ENCODE measurements around the gene ARHGEF28.

ARHGEF28 gene

GRCh38 chr5:73783828-73784227 is 157.8 kb downstream of the ARHGEF28 start:
- no peak for DNase-seq

GRCh38 chr5:73786043-73786831 is 160.2 kb downstream of the ARHGEF28 start:
- no peak for DNase-seq

- DNase-seq, result no peak
Measured at GRCh38 chr5:73789851-73790281, 163.9 kb downstream of the ARHGEF28 start.

GRCh38 chr5:73791389-73791788 is 165.4 kb downstream of the ARHGEF28 start:
- DNase-seq, result no peak

- DNase-seq, result peak; percentile 45
Measured at GRCh38 chr5:73792687-73793320, 166.8 kb downstream of the ARHGEF28 start.

GRCh38 chr5:73793911-73794310 is 167.9 kb downstream of the ARHGEF28 start:
- no peak for DNase-seq

GRCh38 chr5:73796164-73797131 is 170.5 kb downstream of the ARHGEF28 start:
- no peak for DNase-seq

GRCh38 chr5:73797132-73797510 is 171.1 kb downstream of the ARHGEF28 start:
- DNase-seq, result no peak

- no peak for DNase-seq
Measured at GRCh38 chr5:73799401-73799972, 173.5 kb downstream of the ARHGEF28 start.

GRCh38 chr5:73801686-73802085 is 175.7 kb downstream of the ARHGEF28 start:
- DNase-seq, result no peak

GRCh38 chr5:73805449-73805848 is 179.5 kb downstream of the ARHGEF28 start:
- no peak for DNase-seq

- DNase-seq, result no peak
Measured at GRCh38 chr5:73808911-73809310, 182.9 kb downstream of the ARHGEF28 start.

GRCh38 chr5:73810429-73810828 is 184.4 kb downstream of the ARHGEF28 start:
- DNase-seq, result no peak

- no peak for DNase-seq
Measured at GRCh38 chr5:73812457-73812856, 186.5 kb downstream of the ARHGEF28 start.

- no peak for DNase-seq
Measured at GRCh38 chr5:73812962-73813588, 187.1 kb downstream of the ARHGEF28 start.

GRCh38 chr5:73814233-73814846 is 188.3 kb downstream of the ARHGEF28 start:
- DNase-seq, result no peak

GRCh38 chr5:73815631-73816030 is 189.6 kb downstream of the ARHGEF28 start:
- DNase-seq, result no peak

GRCh38 chr5:73816656-73817420 is 190.8 kb downstream of the ARHGEF28 start:
- DNase-seq, result no peak

- DNase-seq, result no peak
Measured at GRCh38 chr5:73818357-73818756, 192.4 kb downstream of the ARHGEF28 start.

- DNase-seq, result no peak
Measured at GRCh38 chr5:73820326-73820725, 194.3 kb downstream of the ARHGEF28 start.

- DNase-seq, result no peak
Measured at GRCh38 chr5:73821003-73821402, 195.0 kb downstream of the ARHGEF28 start.

All from activated T-cell treated with anti-CD3 and anti-CD28 coated beads for 4 hours (primary cell).